OCI-LY7 (cell line): Measurements from ENCODE around the gene BLVRB. TPM values are rescaled to one million over a fixed set of nuclear protein-coding genes. Genes with fewer than 3 reads are reported as not detected.
A peak's percentile ranks its signal among the peaks of the same experiment; 100 is the strongest.
"Not testable (repeated sequence)": the region's sequence is repeated elsewhere in the genome, so short reads cannot be mapped to it uniquely, and the experiment has no call there.

Source experiments
- BruUV-seq: library from RNA; stranded (reverse); fragments of 400-500 nt; replicated peaks from 2 replicates; lab custom pipeline; 2021; lab: Mats Ljungman, UMichigan
- CTCF ChIA-PET: fragments of 300-600 bp; sonication (Branson Sonifier 250); formaldehyde crosslinking; loops from one replicate; lab custom pipeline; 2022; ENCODE audit warnings: antibody characterized with exemption; ENCODE audit not compliant: unreplicated experiment; lab: Charles Lee
- POLR2A ChIA-PET: fragments of 300-600 bp; sonication (Branson Sonifier 250); formaldehyde crosslinking; loops from one replicate; lab custom pipeline; 2022; ENCODE audit warnings: antibody characterized with exemption; lab: Charles Lee
- DNase-seq: peaks from one replicate; pipeline ENCODE4 v3.0.0-alpha.2; 2015; ENCODE audit warnings: low spot score
- H2AFZ ChIP-seq: fragments of 200-600 bp; sonication (generic), shearing (Covaris generic); 2 replicates; pipeline ENCODE4 v1.6.1; 2014; ENCODE audit warnings: mild to moderate bottlenecking, antibody characterized with exemption, low read length, moderate library complexity
- H3K27ac ChIP-seq: fragments of 200-600 bp; sonication (generic); 2 replicates; pipeline ENCODE4 v1.5.1; 2014; ENCODE audit warnings: mixed run types, low read depth, mild to moderate bottlenecking, moderate library complexity, low read length, inconsistent platforms; ENCODE audit not compliant: poor library complexity, severe bottlenecking
- H3K36me3 ChIP-seq: fragments of 200-600 bp; sonication (generic); 2 replicates; pipeline ENCODE4 v1.6.1; 2014; ENCODE audit warnings: mild to moderate bottlenecking, antibody characterized with exemption, low read length, moderate library complexity, mixed read lengths; ENCODE audit not compliant: insufficient read depth
- H3K4me1 ChIP-seq: fragments of 200-600 bp; sonication (generic); 2 replicates; pipeline ENCODE4 v1.5.1; 2014; ENCODE audit warnings: mild to moderate bottlenecking, low read length; ENCODE audit not compliant: insufficient read depth, poor library complexity, severe bottlenecking
- H3K4me2 ChIP-seq: fragments of 200-600 bp; sonication (generic); 2 replicates; pipeline ENCODE4 v1.6.1; 2014; ENCODE audit warnings: mild to moderate bottlenecking, low read length
- H3K4me3 ChIP-seq: fragments of 200-600 bp; sonication (generic); 2 replicates; pipeline ENCODE4 v1.5.1; 2014; ENCODE audit warnings: mild to moderate bottlenecking, low read depth, low read length; ENCODE audit not compliant: poor library complexity, severe bottlenecking
- H3K79me2 ChIP-seq: fragments of 200-600 bp; sonication (generic); 2 replicates; pipeline ENCODE4 v1.6.1; 2016; ENCODE audit warnings: low read depth, mild to moderate bottlenecking, low read length, moderate library complexity, mixed read lengths; ENCODE audit not compliant: insufficient read depth
- H3K9me2 ChIP-seq: fragments of 200-600 bp; sonication (generic); 2 replicates; pipeline ENCODE4 v1.6.1; 2016; ENCODE audit warnings: mild to moderate bottlenecking, low read length, mixed read lengths; ENCODE audit not compliant: insufficient read depth
- H3K9me3 ChIP-seq: fragments of 200-600 bp; sonication (generic); 2 replicates; pipeline ENCODE4 v1.6.1; 2014; ENCODE audit warnings: mild to moderate bottlenecking, mixed run types, low read length, mixed read lengths
- H4K20me1 ChIP-seq: fragments of 200-600 bp; sonication (generic); 2 replicates; pipeline ENCODE4 v1.6.1; 2014; ENCODE audit warnings: mild to moderate bottlenecking, antibody characterized with exemption, low read length, moderate library complexity, mixed read lengths; ENCODE audit not compliant: insufficient read depth
- CTCF ChIP-seq: fragments of 200-600 bp; sonication (generic); conservative IDR thresholded peaks from 2 replicates; pipeline ENCODE4 v1.5.1; 2014; ENCODE audit warnings: mild to moderate bottlenecking, antibody characterized with exemption, low read length, moderate library complexity, mixed read lengths
- EZH2phosphoT487 ChIP-seq: fragments of 200-600 bp; sonication (generic); IDR thresholded peaks from 2 replicates; pipeline ENCODE4 v1.6.1; 2018; ENCODE audit warnings: low read depth, borderline replicate concordance, mild to moderate bottlenecking, mixed run types, antibody characterized with exemption, low read length, moderate library complexity, mixed read lengths
- intact Hi-C: fragments of 100-400 bp; cut with micrococcal nuclease; formaldehyde crosslinking; loops from one replicate; pipeline ENCODE4 v1.10.0; 2022; ENCODE audit not compliant: unreplicated experiment
- total RNA-seq, 2 experiments: library from RNA; depleted of rRNA in 1 of 2; stranded (reverse); fragments of >200 nt in 1 of 2; shearing (Covaris generic) in 1 of 2; gene quantifications; 2 replicates each; pipeline ENCODE4 v1.2.3, GENCODE V29; 2014 to 2022

BLVRB gene
- total RNA-seq, 2 experiments from 2014 or later, result 45.0 to 48.5 TPM

GRCh38 chr19:40464059-40465024 is 1.2 kb downstream of the BLVRB start:
- no peaks in the 10 kb centered on the region for H3K9me2 ChIP-seq
- no peak overlapping the region; the same call in 1 of the 2 replicates for H2AFZ ChIP-seq
- H3K4me1 ChIP-seq, result peaks cover 51% of the 10 kb centered on the region
- no peaks in the 10 kb centered on the region for H4K20me1 ChIP-seq
- BruUV-seq, result TSS peak; percentile 54
- POLR2A ChIA-PET, result interaction anchor here (0.6 to 1.6 kb wide), 3 partner anchors 30 to 72 kb away, joined by 3 read pairs; partner anchors contain the start of gene SERTAD1
- TF ChIP-seq CTCF (peak; percentile 84), EZH2phosphoT487 (no peak)
- peak overlapping the region; percentile 93 for H3K4me2 ChIP-seq
- CTCF ChIA-PET, result interaction anchor here (0.9 to 1.2 kb wide), 2 partner anchors 14 to 21 kb away, joined by 3 to 5 read pairs; no protein-coding TSS in a partner anchor
- no peaks in the 10 kb centered on the region for H3K79me2 ChIP-seq
- H3K27ac ChIP-seq, result peak overlapping the region; percentile 29
- peak; percentile 73 for DNase-seq
- H3K4me3 ChIP-seq, result peak overlapping the region; percentile 78
- intact Hi-C loops, result loop anchor here (2.0 to 5.0 kb wide), 4 partner anchors 44 to 157 kb away; no protein-coding TSS in a partner anchor
- no peaks in the 10 kb centered on the region for H3K36me3 ChIP-seq
- H3K9me3 ChIP-seq, result no peaks in the 10 kb centered on the region

GRCh38 chr19:40463587-40464037 is 1.9 kb downstream of the BLVRB start:
- not testable (repeated sequence) for H3K79me2 ChIP-seq, H3K27ac ChIP-seq, H3K9me3 ChIP-seq, H2AFZ ChIP-seq, H3K9me2 ChIP-seq, H3K36me3 ChIP-seq, BruUV-seq, H3K4me2 ChIP-seq, H4K20me1 ChIP-seq, H3K4me3 ChIP-seq, DNase-seq
- peaks cover 51% of the 10 kb centered on the region for H3K4me1 ChIP-seq
- ChIA-PET POLR2A (interaction anchor here (0.6 to 0.9 kb wide), 2 partner anchors 38 to 73 kb away, joined by 3 read pairs; partner anchors contain the start of gene SERTAD1), CTCF (interaction anchor here (0.9 to 1.2 kb wide), 2 partner anchors 15 to 20 kb away, joined by 3 to 5 read pairs; no protein-coding TSS in a partner anchor)
- intact Hi-C loops, result loop anchor here (2.0 to 5.0 kb wide), 4 partner anchors 43 to 156 kb away; no protein-coding TSS in a partner anchor

- Histone ChIP-seq H3K9me2 (no peaks in the 10 kb centered on the region), H3K4me2 (peak overlapping the region; percentile 52), H3K79me2 (no peaks in the 10 kb centered on the region), H3K9me3 (no peaks in the 10 kb centered on the region), H3K4me3 (peak overlapping the region; percentile 2), H3K4me1 (peaks cover 51% of the 10 kb centered on the region), H2AFZ (peak overlapping the region; percentile 76), H4K20me1 (no peaks in the 10 kb centered on the region), H3K36me3 (no peaks in the 10 kb centered on the region), H3K27ac (peak overlapping the region; percentile 76)
- no peak for TF ChIP-seq EZH2phosphoT487
- no peak for TF ChIP-seq CTCF
- intact Hi-C loops, result loop anchor here (5.0 kb wide), 2 partner anchors 54 to 154 kb away; no protein-coding TSS in a partner anchor
- ChIA-PET POLR2A (interaction anchor here (0.7 kb wide), 3 partner anchors 51 to 142 kb away, joined by 3 to 5 read pairs (median 4); no protein-coding TSS in a partner anchor), CTCF (no interaction called here)
- DNase-seq, result peak; percentile 91
- no TSS peak for BruUV-seq
Measured at GRCh38 chr19:40461669-40462221, 3.8 kb downstream of the BLVRB start.
